ENCODE data around the gene HCRTR2. TPM values are rescaled to one million over a fixed set of nuclear protein-coding genes. Genes with fewer than 3 reads are reported as not detected.
"Not testable (repeated sequence)": the region's sequence is repeated elsewhere in the genome, so short reads cannot be mapped to it uniquely, and the experiment has no call there.

HCRTR2 gene
- total RNA-seq, 4 donors from 2014 or later: 0.12 to 0.30 TPM; not detected in 2

- intact Hi-C loops (cut with DNase I; ENCODE audit: low total_unique reads): no loop called here
- WGBS, 2 donors: 81 to 85% methylated on average over 6 of the region's 6 CpGs
- no peak for TF ChIP-seq POLR2A (IDR thresholded peaks at IDR 0.05)
- DNase-seq (ENCODE audit: low spot score in 2 of 2): no peak
- H3K4me3 ChIP-seq (ENCODE audit: low read depth, poor library complexity, severe bottlenecking): no peak overlapping the region
Observed at GRCh38 chr6:55282115-55282514, 107.8 kb downstream of the HCRTR2 start.

- WGBS, 2 donors: 33 to 50% methylated on average over 2 of the region's 2 CpGs
- DNase-seq (ENCODE audit: low spot score in 2 of 2): no peak
- TF ChIP-seq POLR2A (IDR thresholded peaks at IDR 0.05) (no peak), CTCF (IDR thresholded peaks at IDR 0.05) (no peak)
- intact Hi-C loops (cut with DNase I; ENCODE audit: low total_unique reads): no loop called here
- no peak overlapping the region for H3K4me3 ChIP-seq (ENCODE audit: low read depth, poor library complexity, severe bottlenecking)
Observed at GRCh38 chr6:55286824-55287223, 112.5 kb downstream of the HCRTR2 start.

DNA sequence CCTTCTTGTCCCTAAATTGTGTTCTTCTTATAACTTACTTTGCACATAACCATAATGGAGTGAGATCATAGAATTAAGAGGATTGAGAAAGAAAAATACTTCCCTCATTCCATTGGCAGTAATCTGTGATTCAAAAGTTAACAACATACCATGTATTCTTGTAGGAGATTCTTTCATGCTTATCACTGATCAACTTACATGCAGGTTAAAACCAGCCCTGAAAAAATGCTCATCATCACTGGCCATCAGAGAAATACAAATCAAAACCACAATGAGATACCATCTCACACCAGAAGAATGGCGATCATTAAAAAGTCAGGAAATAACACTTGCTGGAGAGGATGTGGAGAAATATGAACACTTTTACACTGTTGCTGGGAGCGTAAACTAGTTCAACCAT lies 116.4 kb downstream of the HCRTR2 start:
- no peak for DNase-seq (ENCODE audit: low spot score in 2 of 2)
- no peak for TF ChIP-seq POLR2A (IDR thresholded peaks at IDR 0.05)
- no peak for TF ChIP-seq CTCF (IDR thresholded peaks at IDR 0.05)
- H3K4me3 ChIP-seq (ENCODE audit: low read depth, poor library complexity, severe bottlenecking): no peak overlapping the region
- WGBS, 2 donors: 80 to 85% methylated on average over 2 of the region's 2 CpGs
- intact Hi-C loops (cut with DNase I; ENCODE audit: low total_unique reads): no loop called here

DNA sequence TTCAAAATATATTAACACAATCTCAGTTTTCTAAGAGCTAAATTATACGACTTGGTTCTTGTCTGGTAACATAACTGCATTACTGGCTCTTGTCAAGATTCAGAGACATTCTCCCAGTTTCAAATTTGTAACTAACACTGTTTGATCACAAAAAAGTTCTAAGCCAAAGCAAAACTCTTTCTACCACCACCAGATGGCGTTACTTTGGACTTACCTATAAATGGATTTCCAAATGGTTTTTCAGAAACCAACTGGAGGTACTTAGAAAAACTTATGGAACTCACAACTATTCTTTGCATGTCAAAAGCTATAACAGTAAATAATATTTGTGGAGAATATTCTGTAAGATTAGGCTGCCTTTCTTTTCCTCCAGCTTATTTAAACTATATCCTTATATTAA lies 118.8 kb downstream of the HCRTR2 start:
- TF ChIP-seq CTCF (IDR thresholded peaks at IDR 0.05) (no peak), POLR2A (IDR thresholded peaks at IDR 0.05) (no peak)

GRCh38 chr6:55297214-55297613 lies 122.9 kb downstream of the HCRTR2 start:
- DNase-seq (ENCODE audit: low spot score in 2 of 2); H3K4me3 ChIP-seq (ENCODE audit: low read depth, poor library complexity, severe bottlenecking); intact Hi-C loops (cut with DNase I; ENCODE audit: low total_unique reads): not testable (repeated sequence)
- 87 to 94% methylated on average over 3 of the region's 3 CpGs for WGBS, 2 donors

More for the DNA sequence above, 118.8 kb downstream of the HCRTR2 start:
- no peak for DNase-seq (ENCODE audit: low spot score in 2 of 2)
- intact Hi-C loops (cut with DNase I; ENCODE audit: low total_unique reads): no loop called here
- H3K4me3 ChIP-seq (ENCODE audit: low read depth, poor library complexity, severe bottlenecking): no peak overlapping the region
- WGBS, 2 donors: 45 to 53% methylated on average over 2 of the region's 2 CpGs

- intact Hi-C loops (cut with DNase I; ENCODE audit: low total_unique reads): no loop called here
- TF ChIP-seq CTCF (IDR thresholded peaks at IDR 0.05) (no peak), POLR2A (IDR thresholded peaks at IDR 0.05) (no peak)
- H3K4me3 ChIP-seq (ENCODE audit: low read depth, poor library complexity, severe bottlenecking): no peak overlapping the region
- WGBS, 2 donors: 78 to 79% methylated on average over 5 of the region's 5 CpGs
- DNase-seq (ENCODE audit: low spot score in 2 of 2): no peak
Observed at GRCh38 chr6:55299286-55299985, 125.1 kb downstream of the HCRTR2 start.

DNA sequence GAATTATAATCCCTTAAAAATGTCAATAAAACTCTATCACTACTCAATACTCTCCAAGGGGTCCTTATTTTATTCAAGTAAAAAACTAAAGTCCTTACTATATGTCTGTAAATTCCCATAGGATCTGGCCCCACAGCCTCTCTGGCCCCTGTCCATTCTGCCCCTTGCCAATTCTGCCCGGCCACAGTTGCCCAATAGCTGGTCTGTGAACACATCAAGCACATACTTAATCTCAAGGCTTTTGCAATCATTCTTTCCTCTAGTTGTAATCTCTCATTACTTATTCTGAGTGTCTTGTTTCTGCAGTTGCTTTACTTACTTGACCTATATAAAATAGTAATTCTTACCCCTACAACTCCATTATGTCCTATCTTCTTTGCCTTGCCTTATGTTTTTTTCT lies 130.4 kb downstream of the HCRTR2 start:
- TF ChIP-seq CTCF (IDR thresholded peaks at IDR 0.05) (no peak), POLR2A (IDR thresholded peaks at IDR 0.05) (no peak)
- intact Hi-C loops (cut with DNase I; ENCODE audit: low total_unique reads): no loop called here
- WGBS, 2 donors: 82 to 83% methylated on average over 1 of the region's 1 CpG
- DNase-seq (ENCODE audit: low spot score in 2 of 2): no peak
- H3K4me3 ChIP-seq (ENCODE audit: low read depth, poor library complexity, severe bottlenecking): no peak overlapping the region

Measured in lower leg skin (tissue), 4 donors.